ENCODE measurements around the gene SOD3. TPM values are rescaled to one million over a fixed set of nuclear protein-coding genes. Genes with fewer than 3 reads are reported as not detected.

Gene SOD3
- polyA plus RNA-seq, 1 donor (not counting 4 experiments of a cell fraction or from before 2014, with no cell fraction given) = not detected

GRCh38 chr4:24799544-24800324 is 4.4 kb downstream of the SOD3 start:
- Histone ChIP-seq H3K27ac (ENCODE audit: control insufficient read depth, insufficient read depth, low read length) (no peak overlapping the region), H3K4me1 (ENCODE audit: control insufficient read depth, extremely low read depth, insufficient read depth, low read length) (peaks cover 5% of the 10 kb centered on the region), H2AFZ (ENCODE audit: control insufficient read depth, low read length) (no peak overlapping the region), H3K36me3 (ENCODE audit: control insufficient read depth in 2 of 2, extremely low read depth in 1 of 2, insufficient read depth in 2 of 2, low read length in 2 of 2) (no peaks in the 10 kb centered on the region), H3K9ac (ENCODE audit: control insufficient read depth, extremely low read depth, insufficient read depth, low read length) (no peak overlapping the region), H4K20me1 (ENCODE audit: control insufficient read depth, extremely low read depth, insufficient read depth, low read length) (no peaks in the 10 kb centered on the region), H3K4me2 (ENCODE audit: control insufficient read depth, extremely low read depth, insufficient read depth, low read depth, low read length) (no peak overlapping the region), H3K27me3 (ENCODE audit: control insufficient read depth, extremely low read depth, insufficient read depth, low read length) (peaks cover 33% of the 10 kb centered on the region), H3K9me1 (ENCODE audit: control insufficient read depth, extremely low read depth, insufficient read depth, low read length) (no peaks in the 10 kb centered on the region), H3K9me3 (ENCODE audit: control insufficient read depth, low read depth, low read length) (no peaks in the 10 kb centered on the region), H3K4me3 (ENCODE audit: control insufficient read depth in 2 of 3, extremely low read depth in 1 of 3, insufficient read depth in 2 of 3, low read depth in 1 of 3, low read length in 3 of 3) (no peak overlapping the region), H3K79me2 (ENCODE audit: control insufficient read depth, insufficient read depth, low read length) (no peaks in the 10 kb centered on the region)
- FAIRE-seq (no peak), DNase-seq (ENCODE audit: low read depth, low spot score) (no peak)
- dilution Hi-C loops (cut with MboI; ENCODE audit: extremely low pct_ligation_motif_present, low sequenced_read_pairs) = no loop called here
- TF ChIP-seq EZH2 (IDR thresholded peaks at IDR 0.05; ENCODE audit: low read length) (peak; percentile 31), CTCF (optimal IDR thresholded peaks at IDR 0.05 in 1 of 3, IDR thresholded peaks at IDR 0.05 in 1 of 3, conservative IDR thresholded peaks at IDR 0.05 in 1 of 3; ENCODE audit: extremely low read depth in 1 of 3, insufficient read depth in 2 of 3, low read length in 3 of 3) (no peak)

- Histone ChIP-seq H4K20me1 (ENCODE audit: control insufficient read depth, extremely low read depth, insufficient read depth, low read length) (no peaks in the 10 kb centered on the region), H3K4me1 (ENCODE audit: control insufficient read depth, extremely low read depth, insufficient read depth, low read length) (peaks cover 12% of the 10 kb centered on the region), H3K9me3 (ENCODE audit: control insufficient read depth, low read depth, low read length) (no peaks in the 10 kb centered on the region), H3K9ac (ENCODE audit: control insufficient read depth, extremely low read depth, insufficient read depth, low read length) (no peak overlapping the region), H2AFZ (ENCODE audit: control insufficient read depth, low read length) (no peak overlapping the region), H3K4me2 (ENCODE audit: control insufficient read depth, extremely low read depth, insufficient read depth, low read depth, low read length) (no peak overlapping the region), H3K36me3 (ENCODE audit: control insufficient read depth in 2 of 2, extremely low read depth in 1 of 2, insufficient read depth in 2 of 2, low read length in 2 of 2) (no peaks in the 10 kb centered on the region), H3K9me1 (ENCODE audit: control insufficient read depth, extremely low read depth, insufficient read depth, low read length) (no peaks in the 10 kb centered on the region), H3K4me3 (ENCODE audit: control insufficient read depth in 2 of 3, extremely low read depth in 1 of 3, insufficient read depth in 2 of 3, low read depth in 1 of 3, low read length in 3 of 3) (no peak overlapping the region), H3K27me3 (ENCODE audit: control insufficient read depth, extremely low read depth, insufficient read depth, low read length) (peaks cover 30% of the 10 kb centered on the region), H3K27ac (ENCODE audit: control insufficient read depth, insufficient read depth, low read length) (no peak overlapping the region), H3K79me2 (ENCODE audit: control insufficient read depth, insufficient read depth, low read length) (no peaks in the 10 kb centered on the region)
- FAIRE-seq (no peak), DNase-seq (ENCODE audit: low read depth, low spot score) (no peak)
- TF ChIP-seq CTCF (optimal IDR thresholded peaks at IDR 0.05 in 1 of 3, IDR thresholded peaks at IDR 0.05 in 1 of 3, conservative IDR thresholded peaks at IDR 0.05 in 1 of 3; ENCODE audit: extremely low read depth in 1 of 3, insufficient read depth in 2 of 3, low read length in 3 of 3) (no peak), EZH2 (IDR thresholded peaks at IDR 0.05; ENCODE audit: low read length) (no peak)
- dilution Hi-C loops (cut with MboI; ENCODE audit: extremely low pct_ligation_motif_present, low sequenced_read_pairs) = no loop called here
Observed at GRCh38 chr4:24800325-24800895, 5.0 kb downstream of the SOD3 start.
